ENCODE data around the gene FAM120B.

Gene FAM120B

DNA sequence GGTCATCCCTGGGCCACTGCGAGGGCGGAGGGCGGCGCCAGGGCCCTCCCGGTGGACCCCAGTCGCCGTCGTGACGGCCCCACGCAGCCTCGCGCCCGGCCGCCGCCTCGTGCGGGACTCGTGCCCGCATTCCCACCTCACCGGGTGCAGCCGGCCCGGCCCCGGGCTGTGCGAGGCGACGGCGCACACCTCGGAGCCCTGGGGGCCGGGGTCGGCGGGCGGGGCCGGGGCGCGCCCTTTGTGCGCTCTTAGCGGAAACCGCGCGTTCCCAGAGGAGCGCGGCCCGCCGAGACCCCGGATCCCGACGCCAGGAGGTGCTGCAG lies 10.2 kb upstream of the FAM120B start:
- no peak overlapping the region; the same call in 1 of the 2 replicates for H3K4me3 ChIP-seq (ENCODE audit: low read depth, low read length)
- TF ChIP-seq, protein P1, sequence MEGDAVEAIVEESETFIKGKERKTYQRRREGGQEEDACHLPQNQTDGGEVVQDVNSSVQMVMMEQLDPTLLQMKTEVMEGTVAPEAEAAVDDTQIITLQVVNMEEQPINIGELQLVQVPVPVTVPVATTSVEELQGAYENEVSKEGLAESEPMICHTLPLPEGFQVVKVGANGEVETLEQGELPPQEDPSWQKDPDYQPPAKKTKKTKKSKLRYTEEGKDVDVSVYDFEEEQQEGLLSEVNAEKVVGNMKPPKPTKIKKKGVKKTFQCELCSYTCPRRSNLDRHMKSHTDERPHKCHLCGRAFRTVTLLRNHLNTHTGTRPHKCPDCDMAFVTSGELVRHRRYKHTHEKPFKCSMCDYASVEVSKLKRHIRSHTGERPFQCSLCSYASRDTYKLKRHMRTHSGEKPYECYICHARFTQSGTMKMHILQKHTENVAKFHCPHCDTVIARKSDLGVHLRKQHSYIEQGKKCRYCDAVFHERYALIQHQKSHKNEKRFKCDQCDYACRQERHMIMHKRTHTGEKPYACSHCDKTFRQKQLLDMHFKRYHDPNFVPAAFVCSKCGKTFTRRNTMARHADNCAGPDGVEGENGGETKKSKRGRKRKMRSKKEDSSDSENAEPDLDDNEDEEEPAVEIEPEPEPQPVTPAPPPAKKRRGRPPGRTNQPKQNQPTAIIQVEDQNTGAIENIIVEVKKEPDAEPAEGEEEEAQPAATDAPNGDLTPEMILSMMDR (IDR thresholded peaks at IDR 0.05; ENCODE audit: insufficient read depth, low read depth, low read length, missing control alignments) = no peak
- no peak for DNase-seq (ENCODE audit: low read depth)

DNA sequence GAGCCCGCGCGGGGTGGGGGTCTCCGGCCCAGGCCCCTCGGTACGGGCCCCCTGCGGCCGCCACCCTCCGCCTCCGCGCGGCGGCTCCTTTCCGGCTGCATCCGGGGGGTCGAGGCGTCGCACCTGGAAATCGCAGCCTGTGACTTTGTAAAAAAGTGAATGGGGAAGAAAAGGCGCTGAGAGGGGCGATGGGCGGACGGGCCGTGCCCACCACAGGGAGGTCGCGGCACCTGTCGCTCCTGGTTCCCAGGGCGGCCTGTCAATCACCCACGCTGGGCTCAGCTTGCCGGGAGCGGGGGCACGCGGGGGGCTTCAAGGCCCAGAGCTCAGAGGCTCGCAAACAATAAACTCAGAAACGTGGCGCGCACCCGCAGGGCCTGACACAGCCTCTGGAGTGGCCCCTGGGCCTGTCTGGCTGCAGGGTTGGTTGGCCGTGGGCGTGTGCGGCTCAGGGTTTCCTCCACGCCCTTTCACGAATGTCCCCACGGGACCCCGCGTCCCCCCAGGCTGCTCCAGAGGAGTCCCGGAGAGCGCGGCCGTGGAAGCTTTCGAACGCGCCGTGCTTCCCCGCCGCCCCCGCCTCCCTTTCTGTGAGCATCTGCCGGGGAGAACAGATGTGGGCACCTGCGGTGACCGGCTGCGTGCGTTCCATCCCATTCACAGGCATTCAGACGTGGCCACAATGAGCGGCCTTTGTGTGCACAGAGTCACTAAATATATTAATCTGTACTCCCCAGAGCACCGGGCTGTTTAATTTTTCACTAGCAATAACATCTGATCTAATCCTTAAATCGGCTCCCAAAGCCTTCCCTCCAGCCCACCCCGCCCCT lies 9.6 kb upstream of the FAM120B start:
- TF ChIP-seq, protein P1 (IDR thresholded peaks at IDR 0.05; ENCODE audit: insufficient read depth, low read depth, low read length, missing control alignments) = no peak
- DNase-seq (ENCODE audit: low read depth) = no peak
- H3K4me3 ChIP-seq (ENCODE audit: low read depth, low read length) = no peak overlapping the region

DNA sequence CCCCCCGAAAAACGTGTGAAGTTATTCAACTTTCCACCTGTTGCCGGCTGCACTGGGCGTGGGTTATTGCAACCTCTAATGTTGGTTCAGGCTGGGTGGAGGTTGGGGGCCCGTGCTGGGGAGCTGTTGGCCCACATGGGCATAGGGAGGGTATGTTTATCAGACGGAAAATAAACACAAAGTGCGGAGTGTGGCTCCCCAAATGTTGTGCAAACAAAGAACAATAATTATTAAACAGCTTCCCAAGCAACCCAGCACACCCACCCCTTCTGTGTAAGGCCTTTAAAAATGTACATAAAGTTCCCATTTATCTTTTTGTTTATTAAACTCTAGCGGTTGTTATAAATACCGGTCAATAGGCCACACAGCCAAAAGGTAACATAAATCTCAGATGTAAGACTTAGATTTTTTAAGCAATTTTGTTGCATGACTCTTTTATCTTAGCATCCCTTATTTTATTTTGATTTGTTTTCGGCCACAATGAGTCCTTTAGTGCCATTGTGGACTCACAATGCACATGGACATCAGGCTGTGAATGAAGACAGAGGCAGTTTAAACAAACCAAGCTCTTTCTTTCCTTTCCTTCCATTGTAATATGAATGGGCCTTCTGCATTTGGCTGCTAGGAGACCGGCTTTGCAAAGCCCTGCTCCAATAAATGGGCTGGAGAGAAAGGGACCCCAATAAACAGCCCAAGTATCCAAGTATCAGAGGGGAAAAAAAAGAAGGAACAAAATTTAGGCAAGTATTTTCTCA lies 8.8 kb upstream of the FAM120B start:
- no peak overlapping the region for H3K4me3 ChIP-seq (ENCODE audit: low read depth, low read length)
- TF ChIP-seq, protein P1 (IDR thresholded peaks at IDR 0.05; ENCODE audit: insufficient read depth, low read depth, low read length, missing control alignments) = no peak
- DNase-seq (ENCODE audit: low read depth) = no peak

DNA sequence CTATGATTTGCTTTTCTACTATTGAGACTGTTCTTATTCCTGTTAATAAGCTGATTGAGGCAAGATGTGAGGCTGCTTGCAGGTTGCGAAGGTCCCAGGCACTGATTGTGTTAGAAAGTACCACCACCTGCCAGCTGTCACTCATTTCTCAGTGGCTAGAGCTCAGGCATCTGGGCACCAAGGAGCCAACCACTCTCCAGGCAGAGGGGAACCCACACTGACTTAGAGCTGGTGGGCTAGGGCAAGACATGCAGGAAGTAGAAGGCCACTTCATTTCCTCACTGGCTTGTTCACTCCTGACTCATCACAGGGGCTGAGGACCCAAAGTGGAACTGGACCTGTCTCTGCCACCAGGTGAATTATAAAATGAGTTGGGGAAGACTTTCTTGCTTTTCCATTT lies 7.9 kb upstream of the FAM120B start:
- H3K4me3 ChIP-seq (ENCODE audit: low read depth, low read length) = no peak overlapping the region
- TF ChIP-seq, protein P1 (IDR thresholded peaks at IDR 0.05; ENCODE audit: insufficient read depth, low read depth, low read length, missing control alignments) = no peak
- DNase-seq (ENCODE audit: low read depth) = no peak

DNA sequence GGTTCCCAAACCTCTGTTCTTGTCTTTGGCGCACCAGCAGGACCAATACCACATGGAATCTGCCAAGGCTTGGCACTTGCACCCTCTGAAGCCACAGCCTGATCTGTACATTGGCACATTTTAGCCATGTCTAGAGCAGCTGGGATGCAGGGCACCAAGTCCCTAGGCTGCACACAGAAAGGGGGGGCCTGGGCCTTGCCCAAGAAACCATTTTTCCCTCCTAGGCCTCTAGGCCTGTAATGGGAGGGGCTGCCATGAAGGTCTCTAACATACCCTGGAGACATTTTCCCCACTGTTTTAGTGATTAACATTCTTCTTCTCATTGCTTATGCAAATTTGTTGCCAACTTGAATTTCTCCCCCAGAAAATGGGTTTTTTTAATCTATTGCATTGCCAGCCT lies 5.4 kb upstream of the FAM120B start:
- H3K4me3 ChIP-seq (ENCODE audit: low read depth, low read length) = no peak overlapping the region
- TF ChIP-seq, protein P1 (IDR thresholded peaks at IDR 0.05; ENCODE audit: insufficient read depth, low read depth, low read length, missing control alignments) = no peak
- no peak for DNase-seq (ENCODE audit: low read depth)

DNA sequence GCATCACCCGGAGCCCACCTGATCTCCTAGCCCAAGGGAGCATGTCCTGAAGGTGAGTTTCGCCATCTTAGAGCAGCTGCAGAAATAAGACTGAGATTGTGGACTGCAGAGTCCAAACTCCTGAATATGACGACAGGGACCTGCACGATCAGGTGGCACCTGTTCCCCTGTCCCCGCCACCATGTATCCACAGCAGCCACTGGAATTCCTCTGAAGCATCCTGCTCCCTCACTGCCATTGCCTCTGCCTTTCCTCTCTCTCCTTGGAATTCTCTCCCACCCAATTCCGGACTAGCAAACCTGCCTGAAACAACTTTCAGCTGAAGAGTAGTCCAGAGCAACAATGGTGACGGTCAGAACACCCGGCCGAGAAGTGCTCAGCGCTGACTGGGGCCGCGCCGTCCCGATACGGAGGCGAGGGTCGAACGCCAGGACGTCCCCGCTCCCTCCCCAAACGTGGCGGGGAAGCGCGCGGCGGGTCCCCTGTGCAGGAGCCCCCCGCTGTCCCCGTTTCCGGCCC lies 694 bp upstream of the FAM120B start:
- DNase-seq (ENCODE audit: low read depth) = no peak
- peak overlapping the region; percentile 75 for H3K4me3 ChIP-seq (ENCODE audit: low read depth, low read length)
- TF ChIP-seq, protein P1 (IDR thresholded peaks at IDR 0.05; ENCODE audit: insufficient read depth, low read depth, low read length, missing control alignments) = no peak
